ENCODE results near the gene SYT4. TPM values are rescaled to one million over a fixed set of nuclear protein-coding genes. Genes with fewer than 3 reads are reported as not detected.

Gene SYT4
- total RNA-seq, result 372 TPM

GRCh38 chr18:43277164-43277600 is at the start of gene SYT4:
TSS of gene SYT4 (minus strand) at chr18:43277490. CDS start at chr18:43277281, 209 bp downstream.

Other genes starting within 250 kb of the SYT4 start
- gene RIT2, start 161.8 kb downstream of the SYT4 start, total RNA-seq, result 30.0 TPM

Measured in parietal lobe (tissue), 1 donor.